ENCODE measurements around the gene DOCK10. TPM values are rescaled to one million over a fixed set of nuclear protein-coding genes. Genes with fewer than 3 reads are reported as not detected.

DOCK10 gene
- total and polyA plus RNA-seq, 2 donors (not counting 1 experiment from before 2014, with no cell fraction given): 49.5 to 139 TPM

- intact Hi-C loops (cut with micrococcal nuclease): loop anchor here (10.0 kb wide), 1 partner anchor 350 kb away; no protein-coding TSS in a partner anchor
- peaks cover 79% of the 10 kb centered on the region for H3K4me1 Mint-ChIP-seq
- CTCF ChIA-PET: interaction anchor here (0.7 to 1.1 kb wide), 2 partner anchors 36 to 52 kb away, joined by 3 to 4 read pairs; no protein-coding TSS in a partner anchor
- Histone ChIP-seq H3K9ac (ENCODE audit: low read length) (no peak overlapping the region), H3K4me2 (replicated peaks; ENCODE audit: low read depth, low read length, poor library complexity, severe bottlenecking) (peak overlapping the region; percentile 39), H3K4me1 (ENCODE audit: control insufficient read depth in 2 of 2, insufficient read depth in 2 of 2, low read length in 2 of 2) (peaks cover 77 to 81% of the 10 kb centered on the region in 2 donors), H3K4me3 (ENCODE audit: control extremely low read depth in 1 of 5, extremely low read depth in 1 of 5, insufficient read depth in 1 of 5, low read depth in 2 of 5, low read length in 4 of 5) (no peak overlapping the region), H3K27me3 (replicated peaks in 1 of 4; ENCODE audit: control extremely low read depth in 1 of 4, control insufficient read depth in 3 of 4, insufficient read depth in 4 of 4, low read length in 3 of 4) (no peaks in the 10 kb centered on the region), H3K9me3 (ENCODE audit: control extremely low read depth in 1 of 3, control insufficient read depth in 2 of 3, insufficient read depth in 1 of 3, low read length in 2 of 3) (no peaks in the 10 kb centered on the region), H3K27ac (ENCODE audit: low read length in 2 of 2) (peak overlapping the region in 1 of 2 donors; percentile 43), H2AFZ (ENCODE audit: insufficient read depth, low read depth, low read length, poor library complexity, severe bottlenecking) (no peak overlapping the region), H3K79me2 (ENCODE audit: control insufficient read depth, insufficient read depth, low read length) (peaks cover 45% of the 10 kb centered on the region), H4K20me1 (ENCODE audit: control insufficient read depth, insufficient read depth, low read length, poor library complexity, severe bottlenecking) (no peaks in the 10 kb centered on the region), H3K36me3 (replicated peaks in 1 of 2; ENCODE audit: control extremely low read depth in 1 of 2, control insufficient read depth in 1 of 2, extremely low read depth in 1 of 2, insufficient read depth in 2 of 2, low read length in 1 of 2) (peaks cover 0 to 44% of the 10 kb centered on the region in 2 experiments)
- WGBS (ENCODE audit: insufficient coverage): no CpG with 5 or more reads among the region's 2 CpGs
- DNase-seq: no peak
- POLR2A ChIA-PET: interaction anchor here (0.7 kb wide), 1 partner anchor 13 kb away, joined by 4 read pairs; no protein-coding TSS in a partner anchor
- no peak for TF ChIP-seq EZH2 (IDR thresholded peaks at IDR 0.05; ENCODE audit: borderline replicate concordance, insufficient read depth, low read depth, low read length, poor library complexity, severe bottlenecking)
- no peak for ATAC-seq (ENCODE audit: low read depth)
- H3K9me3 Mint-ChIP-seq (ENCODE audit: insufficient read depth): no peaks in the 10 kb centered on the region
- H3K27me3 Mint-ChIP-seq: no peaks in the 10 kb centered on the region
- peak overlapping the region; percentile 61 for H3K27ac Mint-ChIP-seq
- peak overlapping the region; percentile 36 for H3K4me3 Mint-ChIP-seq
Observed at GRCh38 chr2:224924631-224925030, 117.6 kb downstream of the DOCK10 start.

- peaks cover 55% of the 10 kb centered on the region for H3K4me1 Mint-ChIP-seq
- Histone ChIP-seq H3K4me2 (replicated peaks; ENCODE audit: low read depth, low read length, poor library complexity, severe bottlenecking) (peak overlapping the region; percentile 48), H3K79me2 (ENCODE audit: control insufficient read depth, insufficient read depth, low read length) (peaks cover 48% of the 10 kb centered on the region), H3K36me3 (replicated peaks in 1 of 2; ENCODE audit: control extremely low read depth in 1 of 2, control insufficient read depth in 1 of 2, extremely low read depth in 1 of 2, insufficient read depth in 2 of 2, low read length in 1 of 2) (peaks cover 8 to 30% of the 10 kb centered on the region in 2 experiments), H3K4me3 (ENCODE audit: control extremely low read depth in 1 of 5, extremely low read depth in 1 of 5, insufficient read depth in 1 of 5, low read depth in 2 of 5, low read length in 4 of 5) (peak overlapping the region in 1 of 5 experiments; percentile 4), H3K9ac (ENCODE audit: low read length) (no peak overlapping the region), H2AFZ (ENCODE audit: insufficient read depth, low read depth, low read length, poor library complexity, severe bottlenecking) (no peak overlapping the region), H3K4me1 (ENCODE audit: control insufficient read depth in 2 of 2, insufficient read depth in 2 of 2, low read length in 2 of 2) (peaks cover 64 to 68% of the 10 kb centered on the region in 2 donors), H4K20me1 (ENCODE audit: control insufficient read depth, insufficient read depth, low read length, poor library complexity, severe bottlenecking) (no peaks in the 10 kb centered on the region), H3K27me3 (replicated peaks in 1 of 4; ENCODE audit: control extremely low read depth in 1 of 4, control insufficient read depth in 3 of 4, insufficient read depth in 4 of 4, low read length in 3 of 4) (no peaks in the 10 kb centered on the region), H3K27ac (ENCODE audit: low read length in 2 of 2) (peak overlapping the region; percentile 40 to 54), H3K9me3 (ENCODE audit: control extremely low read depth in 1 of 3, control insufficient read depth in 2 of 3, insufficient read depth in 1 of 3, low read length in 2 of 3) (no peaks in the 10 kb centered on the region)
- POLR2A ChIA-PET: interaction anchor here (0.6 to 0.9 kb wide), 3 partner anchors 13 to 968 kb away, joined by 6 to 8 read pairs (median 6); no protein-coding TSS in a partner anchor
- no peaks in the 10 kb centered on the region for H3K9me3 Mint-ChIP-seq (ENCODE audit: insufficient read depth)
- no peaks in the 10 kb centered on the region for H3K27me3 Mint-ChIP-seq
- 40% methylated on average over 1 of the region's 2 CpGs for WGBS (ENCODE audit: insufficient coverage)
- H3K27ac Mint-ChIP-seq: peak overlapping the region; percentile 84
- CTCF ChIA-PET: interaction anchor here (0.7 to 4.5 kb wide), 5 partner anchors 11 to 360 kb away, joined by 3 to 20 read pairs (median 5); no protein-coding TSS in a partner anchor
- intact Hi-C loops (cut with micrococcal nuclease): loop anchor here (2.0 to 10.0 kb wide), 2 partner anchors 27 to 353 kb away; no protein-coding TSS in a partner anchor
- no peak for TF ChIP-seq EZH2 (IDR thresholded peaks at IDR 0.05; ENCODE audit: borderline replicate concordance, insufficient read depth, low read depth, low read length, poor library complexity, severe bottlenecking)
- TF ChIP-seq CTCF (IDR thresholded peaks at IDR 0.05): no peak
- peak overlapping the region; percentile 66 for H3K4me3 Mint-ChIP-seq
- DNase-seq: peak; percentile 63
- peak; percentile 64 for ATAC-seq (ENCODE audit: low read depth)
Observed at GRCh38 chr2:224922142-224922727, 120.0 kb downstream of the DOCK10 start.
